Bronchial epithelial cell (primary cell): ENCODE measurements around the gene ADGRB2. TPM values are rescaled to one million over a fixed set of nuclear protein-coding genes. Genes with fewer than 3 reads are reported as not detected.

ENCODE experiments used
- DNase-seq: peaks from one replicate; pipeline ENCODE4 v3.0.0-alpha.2; 2010; ENCODE audit warnings: low read depth
- FAIRE-seq: peaks from 2 replicates; lab custom pipeline; 2011; peaks lifted over from hg19 to GRCh38; lab: Jason Lieb, UNC
- H3K27me3 ChIP-seq: 2 replicates; pipeline ENCODE4 v1.5.1; 2011; ENCODE audit warnings: low read length; ENCODE audit not compliant: control insufficient read depth, insufficient read depth
- H3K36me3 ChIP-seq: 2 replicates; pipeline ENCODE4 v1.5.1; 2011; ENCODE audit warnings: low read length; ENCODE audit not compliant: control insufficient read depth, insufficient read depth
- H3K4me3 ChIP-seq: 2 replicates; pipeline ENCODE4 v1.5.1; 2011; ENCODE audit warnings: mild to moderate bottlenecking, low read depth, low read length, control low read depth
- CTCF ChIP-seq: IDR thresholded peaks from 2 replicates; pipeline ENCODE4 v1.5.1; 2011; ENCODE audit warnings: mild to moderate bottlenecking, moderate library complexity, low read length, control low read depth, inconsistent platforms; ENCODE audit not compliant: insufficient read depth, severe bottlenecking
- total RNA-seq: library from RNA; depleted of rRNA; stranded (reverse); fragments of >200 nt; gene quantifications from 2 replicates; pipeline ENCODE4 v1.2.1, GENCODE V29; 2014

The ADGRB2 gene
- total RNA-seq, 1 donor from 2014 or later, result 0.53 TPM

GRCh38 chr1:31679676-31680230 lies 84.4 kb downstream of the ADGRB2 start:
- H3K36me3 ChIP-seq, result peaks cover 23% of the 10 kb centered on the region
- no peaks in the 10 kb centered on the region for H3K27me3 ChIP-seq
- FAIRE-seq (no peak), DNase-seq (no peak)
- H3K4me3 ChIP-seq, result no peak overlapping the region
- no peak for TF ChIP-seq CTCF

GRCh38 chr1:31679091-31679490 lies 85.0 kb downstream of the ADGRB2 start:
- Histone ChIP-seq H3K4me3 (no peak overlapping the region), H3K36me3 (peaks cover 25% of the 10 kb centered on the region), H3K27me3 (no peaks in the 10 kb centered on the region)
- DNase-seq, result no peak
- TF ChIP-seq CTCF, result no peak
- FAIRE-seq, result no peak

GRCh38 chr1:31678681-31679080 lies 85.5 kb downstream of the ADGRB2 start:
- TF ChIP-seq CTCF, result no peak
- Histone ChIP-seq H3K36me3 (peaks cover 26% of the 10 kb centered on the region), H3K4me3 (no peak overlapping the region), H3K27me3 (no peaks in the 10 kb centered on the region)
- DNase-seq (no peak), FAIRE-seq (no peak)

- DNase-seq, result no peak
- Histone ChIP-seq H3K36me3 (peaks cover 21% of the 10 kb centered on the region), H3K27me3 (no peaks in the 10 kb centered on the region), H3K4me3 (no peak overlapping the region)
- FAIRE-seq, result no peak
- TF ChIP-seq CTCF, result no peak
These were observed 86.2 kb downstream of the ADGRB2 start for GRCh38 chr1:31677949-31678348.

GRCh38 chr1:31677401-31677800 lies 86.7 kb downstream of the ADGRB2 start:
- DNase-seq (no peak), FAIRE-seq (no peak)
- no peaks in the 10 kb centered on the region for H3K27me3 ChIP-seq
- TF ChIP-seq CTCF, result no peak
- H3K36me3 ChIP-seq, result peaks cover 21% of the 10 kb centered on the region
- H3K4me3 ChIP-seq, result no peak overlapping the region

Other genes with a start within 250 kb of the ADGRB2 start
- 55.4 and 154 TPM in 2 replicates for gene TINAGL1, start 187.8 kb downstream of the ADGRB2 start, total RNA-seq
- gene HCRTR1, start 146.7 kb downstream of the ADGRB2 start, total RNA-seq, result not detected in 2 replicates
- gene PEF1, start 119.5 kb downstream of the ADGRB2 start, total RNA-seq, result 67.4 and 95.2 TPM in 2 replicates
- gene COL16A1, start 60.3 kb downstream of the ADGRB2 start, total RNA-seq, result 87.7 and 121 TPM in 2 replicates
- gene SPOCD1, start 51.7 kb upstream of the ADGRB2 start, total RNA-seq, result 1.1 and 4.9 TPM in 2 replicates
- 221 and 276 TPM in 2 replicates for gene PTP4A2, start 174.0 kb upstream of the ADGRB2 start, total RNA-seq
- gene KHDRBS1, start 249.5 kb upstream of the ADGRB2 start, total RNA-seq, result 36.6 and 39.8 TPM in 2 replicates